ENCODE data around the gene SKP1.

SKP1 gene

GRCh38 chr5:134151723-134152122 lies 25.0 kb downstream of the SKP1 start:
- Histone ChIP-seq H3K4me1 (ENCODE audit: control insufficient read depth in 1 of 2, insufficient read depth in 1 of 2, low read depth in 1 of 2, low read length in 1 of 2) (peaks cover 23 to 25% of the 10 kb centered on the region in 2 experiments), H3K9me3 (no peaks in the 10 kb centered on the region), H3K27me3 (no peaks in the 10 kb centered on the region), H3K4me3 (ENCODE audit: low read depth in 1 of 2, low read length in 1 of 2) (no peak overlapping the region), H3K36me3 (peaks cover 71% of the 10 kb centered on the region), H3K27ac (no peak overlapping the region)
- TF ChIP-seq CTCF (IDR thresholded peaks at IDR 0.05): no peak

- Histone ChIP-seq H3K27ac (no peak overlapping the region), H3K4me3 (ENCODE audit: low read depth in 1 of 2, low read length in 1 of 2) (no peak overlapping the region), H3K27me3 (no peaks in the 10 kb centered on the region), H3K4me1 (ENCODE audit: control insufficient read depth in 1 of 2, insufficient read depth in 1 of 2, low read depth in 1 of 2, low read length in 1 of 2) (peaks cover 42 to 44% of the 10 kb centered on the region in 2 experiments), H3K36me3 (peaks cover 52% of the 10 kb centered on the region), H3K9me3 (no peaks in the 10 kb centered on the region)
- TF ChIP-seq CTCF (IDR thresholded peaks at IDR 0.05): no peak
Observed at GRCh38 chr5:134149571-134150303, 27.0 kb downstream of the SKP1 start.

GRCh38 chr5:134148986-134149539 lies 27.7 kb downstream of the SKP1 start:
- no peak overlapping the region for H3K27ac ChIP-seq
- TF ChIP-seq CTCF (IDR thresholded peaks at IDR 0.05): no peak
- H3K36me3 ChIP-seq: peaks cover 47% of the 10 kb centered on the region
- H3K9me3 ChIP-seq: no peaks in the 10 kb centered on the region
- H3K27me3 ChIP-seq: no peaks in the 10 kb centered on the region
- no peak overlapping the region for H3K4me3 ChIP-seq (ENCODE audit: low read depth in 1 of 2, low read length in 1 of 2)
- H3K4me1 ChIP-seq (ENCODE audit: control insufficient read depth in 1 of 2, insufficient read depth in 1 of 2, low read depth in 1 of 2, low read length in 1 of 2): peaks cover 48 to 51% of the 10 kb centered on the region in 2 experiments

GRCh38 chr5:134148316-134148715 lies 28.4 kb downstream of the SKP1 start:
- Histone ChIP-seq H3K27me3 (no peaks in the 10 kb centered on the region), H3K9me3 (no peaks in the 10 kb centered on the region), H3K4me1 (ENCODE audit: control insufficient read depth in 1 of 2, insufficient read depth in 1 of 2, low read depth in 1 of 2, low read length in 1 of 2) (peaks cover 56 to 58% of the 10 kb centered on the region in 2 experiments), H3K27ac (no peak overlapping the region), H3K4me3 (ENCODE audit: low read depth in 1 of 2, low read length in 1 of 2) (no peak overlapping the region), H3K36me3 (peaks cover 39% of the 10 kb centered on the region)
- TF ChIP-seq CTCF (IDR thresholded peaks at IDR 0.05): no peak

- H3K9me3 ChIP-seq: no peaks in the 10 kb centered on the region
- no peak for TF ChIP-seq CTCF (IDR thresholded peaks at IDR 0.05)
- H3K36me3 ChIP-seq: peaks cover 27% of the 10 kb centered on the region
- H3K4me1 ChIP-seq (ENCODE audit: control insufficient read depth in 1 of 2, insufficient read depth in 1 of 2, low read depth in 1 of 2, low read length in 1 of 2): peaks cover 60 to 64% of the 10 kb centered on the region in 2 experiments
- H3K27me3 ChIP-seq: no peaks in the 10 kb centered on the region
- H3K27ac ChIP-seq: no peak overlapping the region
- no peak overlapping the region for H3K4me3 ChIP-seq (ENCODE audit: low read depth in 1 of 2, low read length in 1 of 2)
Observed at GRCh38 chr5:134146651-134147518, 29.9 kb downstream of the SKP1 start.

Measured in neutrophil (primary cell).